Endometrial microvascular endothelial cells (primary cell): ENCODE results near the gene DDX54. TPM values are rescaled to one million over a fixed set of nuclear protein-coding genes. Genes with fewer than 3 reads are reported as not detected.

Experiments
- in situ Hi-C: cut with HindIII; loops from 2 replicates; pipeline ENCODE4 v1.10.0; 2017; ENCODE audit warnings: low sequenced_read_pairs, low pct_unique_long_range_greater_than_20kb; ENCODE audit errors: inconsistent ontology term
- total RNA-seq: library from RNA; depleted of rRNA; stranded (reverse); fragments of >200 nt; gene quantifications from one replicate; pipeline ENCODE4 v1.2.3, GENCODE V29; 2015; ENCODE audit errors: inconsistent ontology term

The DDX54 gene
- total RNA-seq, 1 donor from 2014 or later: 91.8 TPM

- in situ Hi-C loops: no loop called here
These were observed 70.7 kb downstream of the DDX54 start for GRCh38 chr12:113114447-113115178.

DNA sequence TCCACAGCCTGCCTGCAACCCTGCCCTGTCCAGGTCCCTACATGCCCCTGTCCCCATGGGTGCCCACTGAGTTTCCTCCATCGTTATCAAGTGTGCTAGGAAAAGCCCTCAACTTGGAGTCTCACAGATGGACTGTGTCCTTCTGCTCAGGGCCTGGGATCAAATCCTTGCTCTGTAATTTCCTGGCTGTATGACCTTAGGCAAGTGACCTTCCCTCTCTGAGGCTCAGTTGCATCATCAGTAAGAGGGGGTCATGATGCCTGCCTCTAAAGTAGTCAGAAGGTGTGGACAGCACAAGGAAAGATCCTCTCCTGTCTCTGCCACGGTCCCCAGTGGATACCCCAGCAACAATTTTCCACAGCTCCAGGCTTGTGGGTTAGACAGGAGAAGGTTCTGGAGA is 71.9 kb downstream of the DDX54 start:
- in situ Hi-C loops: no loop called here

DNA sequence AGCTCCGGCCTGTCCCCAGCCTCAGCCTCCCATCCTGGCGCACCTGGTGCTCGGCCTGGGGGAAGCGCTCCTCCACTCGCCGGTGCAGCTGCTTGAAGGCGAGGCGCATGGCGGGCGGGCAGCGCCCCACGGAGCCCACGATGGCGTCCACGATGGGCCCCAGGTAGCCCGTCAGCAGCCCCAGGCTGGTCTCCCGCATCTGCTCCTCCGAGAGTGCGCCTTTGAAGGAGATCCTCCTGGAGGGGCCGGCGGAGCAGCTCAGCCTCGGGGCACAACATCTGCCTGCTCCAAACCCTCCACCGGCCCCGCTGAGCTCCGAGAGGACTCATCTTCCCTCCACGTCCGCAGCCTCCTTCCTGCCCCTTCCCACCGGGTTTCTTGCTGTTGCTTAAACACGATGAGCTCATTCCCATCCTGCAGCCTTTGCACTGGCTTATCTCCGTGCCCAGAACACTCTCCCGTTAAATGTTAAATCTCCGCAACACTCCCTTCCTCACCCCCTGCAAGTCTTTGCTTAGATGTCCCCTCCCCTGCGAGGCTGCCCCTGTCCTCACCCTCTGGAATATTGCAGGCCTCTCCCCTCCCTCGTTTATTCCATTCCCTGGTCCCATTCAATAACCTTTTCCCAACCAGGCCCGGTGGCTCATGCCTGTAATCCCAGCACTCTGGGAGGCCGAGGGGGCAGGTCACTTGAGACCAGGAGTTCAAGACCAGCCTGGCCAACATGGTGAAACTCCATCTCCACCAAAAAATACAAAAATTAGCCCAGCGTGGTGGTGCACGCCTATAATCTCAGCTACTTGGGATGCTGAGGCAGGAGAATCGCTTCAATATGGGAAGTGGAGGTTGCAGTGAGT is 73.0 kb downstream of the DDX54 start:
- in situ Hi-C loops: no loop called here

- in situ Hi-C loops: no loop called here
These were observed 74.0 kb downstream of the DDX54 start for GRCh38 chr12:113111247-113111646.

- in situ Hi-C loops: no loop called here
These were observed 75.2 kb downstream of the DDX54 start for GRCh38 chr12:113109872-113110599.

DNA sequence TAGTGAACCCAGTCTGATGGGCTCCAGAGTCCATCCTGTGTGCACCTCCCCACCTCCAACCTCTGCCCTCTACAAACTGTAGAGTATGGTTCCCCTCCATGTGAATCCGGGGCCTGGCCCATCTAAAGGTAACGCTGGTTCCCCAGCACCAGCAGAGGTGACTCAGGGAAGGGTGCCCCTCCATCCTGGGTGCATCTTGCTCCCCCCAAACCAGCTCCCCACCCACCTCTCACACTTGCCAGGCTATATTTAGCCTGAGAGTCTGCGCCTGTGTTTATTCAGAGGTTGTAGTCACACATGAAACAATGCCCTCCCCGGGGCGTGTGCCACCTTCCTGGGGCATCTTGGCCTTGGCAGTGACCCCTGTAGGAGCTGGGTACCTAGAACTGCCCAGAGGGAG is 75.9 kb downstream of the DDX54 start:
- in situ Hi-C loops: no loop called here

GRCh38 chr12:113108308-113108707 is 77.0 kb downstream of the DDX54 start:
- in situ Hi-C loops: no loop called here

Other genes with a start within 250 kb of the DDX54 start
- 70.8 TPM for gene OAS3, start 247.0 kb downstream of the DDX54 start, total RNA-seq
- gene OAS2, start 207.0 kb downstream of the DDX54 start, total RNA-seq: 50.3 TPM
- not detected for gene DTX1, start 128.7 kb downstream of the DDX54 start, total RNA-seq
- gene RASAL1, start 49.7 kb downstream of the DDX54 start, total RNA-seq: not detected
- gene CFAP73, start 35.8 kb downstream of the DDX54 start, total RNA-seq: not detected
- 36.9 TPM for gene RITA1, start 243 bp upstream of the DDX54 start, total RNA-seq
- gene TPCN1, start 36.0 kb upstream of the DDX54 start, total RNA-seq: 8.2 TPM
- gene SLC8B1, start 149.6 kb upstream of the DDX54 start, total RNA-seq: 78.8 TPM
- 53.3 TPM for gene PLBD2, start 173.1 kb upstream of the DDX54 start, total RNA-seq
- not detected for gene SDS, start 218.4 kb upstream of the DDX54 start, total RNA-seq
- 8.6 TPM for gene SDSL, start 236.9 kb upstream of the DDX54 start, total RNA-seq